Heart left ventricle (tissue), 16 donors: ENCODE data around the gene MS4A4E. TPM values are rescaled to one million over a fixed set of nuclear protein-coding genes. Genes with fewer than 3 reads are reported as not detected.

Source experiments
- ATAC-seq, 4 donors: fragments of 200-7000 bp; cut with Tn5 transposase; one replicate each; pipeline ENCODE4 v1.9.1; 2020 to 2022; ENCODE audit warnings: moderate library complexity in 4 of 4, mild to moderate bottlenecking in 3 of 4, moderate number of reproducible peaks in 1 of 4
- DNase-seq, 5 donors: peaks; one replicate each; pipeline ENCODE4 v3.0.0-alpha.2; 2020
- H3K27ac ChIP-seq, 12 donors: fragments of 200-600 bp; sonication (generic) in 4 of 12; one replicate each; pipeline versions ENCODE4 v1.5.0 to v1.8.0; 2016 to 2022; ENCODE audit warnings: mild to moderate bottlenecking in 2 of 12
- H3K27me3 ChIP-seq, 9 donors: fragments of 200-600 bp; sonication (generic) in 2 of 9; one replicate each; pipeline versions ENCODE4 v1.5.1 to v1.8.0; 2016 to 2022; ENCODE audit warnings: mild to moderate bottlenecking in 3 of 9
- H3K36me3 ChIP-seq, 9 donors: fragments of 200-600 bp; sonication (generic) in 2 of 9; one replicate each; pipeline versions ENCODE4 v1.5.0 to v1.8.0; 2018 to 2022; ENCODE audit warnings: mild to moderate bottlenecking in 2 of 9
- H3K4me1 ChIP-seq, 12 donors: fragments of 200-600 bp; sonication (generic) in 4 of 12; one replicate each; pipeline versions ENCODE4 v1.5.0 to v1.8.0; 2016 to 2022; ENCODE audit warnings: mild to moderate bottlenecking in 3 of 12
- H3K4me3 ChIP-seq, 12 donors: fragments of 200-600 bp; sonication (generic) in 4 of 12; one replicate each; pipeline versions ENCODE4 v1.5.0 to v1.8.0; 2017 to 2022; ENCODE audit warnings: mild to moderate bottlenecking in 9 of 12, moderate library complexity in 4 of 12
- H3K9me3 ChIP-seq, 12 donors: fragments of 200-600 bp; sonication (generic) in 4 of 12; one replicate each; pipeline versions ENCODE4 v1.5.0 to v1.8.0; 2016 to 2022; ENCODE audit warnings: mild to moderate bottlenecking in 1 of 12
- CTCF ChIP-seq, 12 donors: fragments of 200-600 bp; sonication (generic) in 4 of 12; IDR thresholded peaks; one replicate each; pipeline versions ENCODE4 v1.5.0 to v1.8.0; 2018 to 2022; ENCODE audit warnings: antibody characterized with exemption in 12 of 12, mild to moderate bottlenecking in 5 of 12
- POLR2A ChIP-seq, 2 donors: fragments of 450-650 bp; IDR thresholded peaks; one replicate each; pipeline ENCODE4 v1.6.1; 2017; ENCODE audit warnings: antibody characterized with exemption in 2 of 2, mild to moderate bottlenecking in 2 of 2, moderate library complexity in 2 of 2
- WGBS, 4 donors: extraction: QIAGEN DNeasy Blood & Tissue Kit in 2 of 4; methylation state at CpG; one replicate each; pipeline versions ENCODE4 v1.1.5 to v1.1.7; 2013 to 2018; 5-methylcytosine and 5-hydroxymethylcytosine counted together
- intact Hi-C, 10 donors: fragments of 100-400 bp; cut with DNase I; formaldehyde crosslinking; loops; one replicate each; pipeline versions ENCODE4 v1.11.1 to v1.14.2; 2022
- polyA plus RNA-seq, 2 donors: library from polyadenylated mRNA; stranded (reverse); fragments of 200-250 nt; gene quantifications; one replicate each; pipeline ENCODE4 v1.2.3, GENCODE V29; 2013
- total RNA-seq, 9 donors: library from RNA; depleted of rRNA in 2 of 9; stranded (reverse); fragments of >200 nt in 2 of 9; fragmentation: NEBNext Ultra II Directional in 3 of 9; extraction: Animal tissue kit (Norgen Biotek cat#: 25700) in 3 of 9; gene quantifications; one replicate each; pipeline versions ENCODE4 v1.1.0 to v1.2.4, GENCODE V29; 2016 to 2023
- donor health status: ischemic (EF 13 %, LVEDD 7.1; RV severe dilation, severe dysfunction).
- donor health status: healthy with polysubstance abuse.
- donor health status: DM: no; HTN: yes; CAD: no.
- donor health status: DM: no; HTN: no; CAD: no.
- donor health status: ischemic (EF 25% LVEDD 6.9; RV normal size, moderate dysfunction).
- donor health status: ischemic (EF 25% LVEDD 5.7; RV mildly dilated, moderate dysfunction).
- donor health status: healthy.
- donor health status: DM: yes; HTN: yes; CAD: no.
- donor health status: ischemic (EF 35%, LVEDD 5.7; RV mildly dilated, moderate dysfunction).
- donor health status: nonischemic (EF 11% LVEDD 7.7; RV severe dilation, severe dysfunction).
- donor health status: DM: yes; HTN: yes; CAD: no.
- donor health status: PGD.
- donor health status: ischemic (EF 29% LVEDD 5.4; RV normal size, mild dysfunction).
- donor health status: nonischemic (EF 23%, LVEDD 6.1; RV moderate dilation, normal function).

Gene MS4A4E
- total and polyA plus RNA-seq, 11 donors = 0.18 to 3.4 (median 0.71) TPM; not detected in 1

- Histone ChIP-seq H3K27me3 (no peaks in the 10 kb centered on the region), H3K4me3 (no peak overlapping the region), H3K4me1 (peaks cover 0 to 40% (median 0%) of the 10 kb centered on the region in 12 donors), H3K9me3 (no peaks in the 10 kb centered on the region), H3K36me3 (peaks cover 0 to 27% (median 0%) of the 10 kb centered on the region in 9 donors), H3K27ac (peak overlapping the region in 2 of 12 donors; percentile 27 to 37)
- ATAC-seq (no peak), DNase-seq (no peak)
- 80 to 93% (median 85%) methylated on average over 1 of the region's 1 CpG for WGBS, 4 donors
- no peak for TF ChIP-seq CTCF (IDR thresholded peaks at IDR 0.05)
- TF ChIP-seq POLR2A (IDR thresholded peaks at IDR 0.05) = no peak
- intact Hi-C loops = loop anchor here in 1 of 10 donors (5.0 kb wide), 1 partner anchor 82 kb away; no protein-coding TSS in a partner anchor
These were observed 72.4 kb downstream of the MS4A4E start for GRCh38 chr11:60170566-60170965.

GRCh38 chr11:60169264-60169915 is 73.5 kb downstream of the MS4A4E start:
- Histone ChIP-seq H3K4me1 (peaks cover 0 to 30% (median 0%) of the 10 kb centered on the region in 12 donors), H3K9me3 (peaks cover 0 to 6% (median 0%) of the 10 kb centered on the region in 12 donors), H3K27ac (peak overlapping the region in 5 of 12 donors; percentile 5 to 49 (median 33)), H3K27me3 (no peaks in the 10 kb centered on the region), H3K36me3 (peaks cover 0 to 20% (median 0%) of the 10 kb centered on the region in 9 donors), H3K4me3 (no peak overlapping the region)
- ATAC-seq (peak in 3 of 4 donors; percentile 74 to 93 (median 82)), DNase-seq (peak in 3 of 5 donors; percentile 40 to 61 (median 50))
- intact Hi-C loops = no loop called here
- peak in 11 of 12 donors; percentile 36 to 61 (median 40) for TF ChIP-seq CTCF (IDR thresholded peaks at IDR 0.05)
- TF ChIP-seq POLR2A (IDR thresholded peaks at IDR 0.05) = no peak
- WGBS, 4 donors = 54 to 78% (median 63%) methylated on average over 6 of the region's 6 CpGs

DNA sequence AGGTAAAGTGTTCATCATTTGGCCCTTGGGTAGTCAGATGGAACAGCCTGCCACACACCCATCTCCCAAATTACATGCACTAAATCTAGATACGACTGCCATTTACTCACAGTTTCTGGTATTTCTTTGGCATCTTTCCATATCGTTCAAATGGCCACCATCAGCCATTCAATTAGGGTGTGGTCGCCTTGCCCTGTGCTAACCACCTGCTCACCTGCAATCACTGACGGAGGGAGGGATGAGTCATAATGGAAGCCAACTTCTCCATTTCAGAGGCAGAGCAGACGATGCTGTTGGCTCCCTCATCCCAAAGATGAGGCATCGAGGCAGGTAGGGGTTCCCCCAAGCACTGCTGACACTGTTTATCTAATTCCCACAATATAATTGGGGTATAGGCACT is 74.6 kb downstream of the MS4A4E start:
- intact Hi-C loops = no loop called here
- DNase-seq (no peak), ATAC-seq (no peak)
- H3K27ac ChIP-seq = no peak overlapping the region
- H3K36me3 ChIP-seq = peaks cover 0 to 19% (median 0%) of the 10 kb centered on the region in 9 donors
- TF ChIP-seq POLR2A (IDR thresholded peaks at IDR 0.05) = no peak
- no peak for TF ChIP-seq CTCF (IDR thresholded peaks at IDR 0.05)
- WGBS, 4 donors = 86 to 90% (median 88%) methylated on average over 6 of the region's 6 CpGs
- H3K4me1 ChIP-seq = peaks cover 0 to 25% (median 0%) of the 10 kb centered on the region in 12 donors
- no peaks in the 10 kb centered on the region for H3K27me3 ChIP-seq
- peaks cover 0 to 6% (median 0%) of the 10 kb centered on the region in 12 donors for H3K9me3 ChIP-seq
- H3K4me3 ChIP-seq = no peak overlapping the region

DNA sequence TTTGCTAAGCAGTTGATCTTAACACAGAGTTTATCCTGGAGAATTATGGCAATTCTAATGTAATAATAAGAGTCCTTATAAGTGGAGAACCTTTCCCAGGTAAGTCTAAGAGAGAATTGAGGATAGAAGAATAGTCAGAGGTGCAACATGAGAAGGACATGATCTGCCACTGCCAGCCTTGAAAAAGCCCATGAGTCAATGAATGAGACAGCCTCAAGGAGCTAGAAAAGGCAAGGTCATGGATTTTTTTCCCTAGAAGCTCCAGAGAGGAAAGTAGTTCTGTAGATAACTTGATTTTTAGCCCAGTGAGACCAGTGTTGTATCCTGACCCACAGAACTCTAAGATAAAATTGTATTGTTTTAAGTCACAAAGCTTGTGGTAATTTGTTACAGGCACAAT is 77.0 kb downstream of the MS4A4E start:
- TF ChIP-seq POLR2A (IDR thresholded peaks at IDR 0.05) = no peak
- no peak for TF ChIP-seq CTCF (IDR thresholded peaks at IDR 0.05)
- Histone ChIP-seq H3K36me3 (peaks cover 0 to 5% (median 0%) of the 10 kb centered on the region in 9 donors), H3K4me3 (no peak overlapping the region), H3K9me3 (peaks cover 0 to 6% (median 0%) of the 10 kb centered on the region in 12 donors), H3K4me1 (peaks cover 0 to 11% (median 0%) of the 10 kb centered on the region in 12 donors), H3K27me3 (no peaks in the 10 kb centered on the region), H3K27ac (no peak overlapping the region)
- ATAC-seq = no peak
- intact Hi-C loops = no loop called here
- DNase-seq = no peak
